Memory B cell (primary cell): ENCODE measurements around the gene FAM228A.
A peak's percentile ranks its signal among the peaks of the same experiment; 100 is the strongest.

Experiments
- ATAC-seq: fragments of 150-1000 bp; cut with Tn5 transposase; 2 replicates; pipeline ENCODE4 v1.10.0; 2021; ENCODE audit warnings: low read depth, mild to moderate bottlenecking, moderate library complexity
- DNase-seq, 2 donors: peaks; one replicate each; pipeline ENCODE4 v3.0.0; 2022; ENCODE audit warnings: low spot score in 2 of 2
- H3K27ac Mint-ChIP-seq: one replicate; pipeline ENCODE4 v1.8.0; 2022; ENCODE audit warnings: mild to moderate bottlenecking, moderate library complexity, mixed read lengths
- H3K27me3 Mint-ChIP-seq: one replicate; pipeline ENCODE4 v1.8.0; 2022; ENCODE audit warnings: mixed read lengths
- H3K36me3 Mint-ChIP-seq: one replicate; pipeline ENCODE4 v1.8.0; 2022; ENCODE audit warnings: mild to moderate bottlenecking, mixed read lengths
- H3K4me1 Mint-ChIP-seq: one replicate; pipeline ENCODE4 v1.8.0; 2022; ENCODE audit warnings: mixed read lengths
- H3K4me3 Mint-ChIP-seq: one replicate; pipeline ENCODE4 v1.8.0; 2022; ENCODE audit warnings: mild to moderate bottlenecking, moderate library complexity, mixed read lengths
- H3K9me3 Mint-ChIP-seq: one replicate; pipeline ENCODE4 v1.8.0; 2022; ENCODE audit warnings: mixed read lengths

FAM228A gene

DNA sequence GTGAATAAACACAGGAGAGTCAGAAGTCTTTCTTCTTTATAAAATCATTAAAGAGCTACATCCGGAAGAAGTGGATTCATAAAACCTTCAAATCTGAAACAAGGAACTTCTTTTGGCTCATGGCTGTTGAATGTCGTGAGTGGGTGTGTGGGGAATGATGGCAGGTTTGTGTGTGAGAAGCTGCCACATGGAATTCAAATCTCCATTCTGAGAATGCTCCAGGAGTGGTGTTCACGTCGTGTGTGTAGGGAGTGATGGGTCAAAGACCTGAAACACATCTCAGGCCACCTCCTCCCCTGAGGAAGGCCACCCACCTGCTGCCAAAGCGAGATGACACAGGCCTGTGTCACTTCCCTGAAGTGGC lies 28.9 kb downstream of the FAM228A start:
- H3K9me3 Mint-ChIP-seq, result no peaks in the 10 kb centered on the region
- H3K27ac Mint-ChIP-seq, result no peak overlapping the region
- no peak for DNase-seq
- H3K4me1 Mint-ChIP-seq, result peaks cover 2% of the 10 kb centered on the region
- no peak overlapping the region for H3K4me3 Mint-ChIP-seq
- no peaks in the 10 kb centered on the region for H3K27me3 Mint-ChIP-seq
- ATAC-seq, result no peak
- peaks cover 62% of the 10 kb centered on the region for H3K36me3 Mint-ChIP-seq

GRCh38 chr2:24204505-24204904 lies 29.7 kb downstream of the FAM228A start:
- H3K36me3 Mint-ChIP-seq, result peaks cover 67% of the 10 kb centered on the region
- DNase-seq, result no peak
- peaks cover 2% of the 10 kb centered on the region for H3K4me1 Mint-ChIP-seq

DNA sequence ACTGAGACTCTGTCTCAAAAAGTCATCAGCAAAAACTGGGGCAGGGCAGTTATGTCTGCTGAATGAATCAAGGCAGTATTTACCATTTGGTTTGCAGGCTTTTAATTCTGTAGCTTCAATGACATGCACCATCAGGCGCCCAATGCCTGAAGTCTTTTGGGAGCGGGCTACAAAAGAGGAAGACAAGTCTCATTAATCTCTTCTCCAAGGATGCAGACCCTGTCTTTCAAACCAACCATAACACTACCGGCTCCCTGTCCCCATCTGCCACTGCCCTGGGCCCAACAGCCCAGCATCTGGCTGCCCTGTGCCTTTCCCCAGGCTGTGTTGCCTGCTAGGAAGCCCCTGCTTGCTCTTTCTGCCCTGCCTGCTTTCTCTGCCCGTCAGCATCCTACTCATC lies 30.3 kb downstream of the FAM228A start:
- ATAC-seq, result no peak
- Mint-ChIP-seq H3K27ac (no peak overlapping the region), H3K36me3 (peaks cover 67% of the 10 kb centered on the region), H3K9me3 (no peaks in the 10 kb centered on the region), H3K4me3 (no peak overlapping the region), H3K4me1 (peaks cover under 1% of the 10 kb centered on the region), H3K27me3 (no peaks in the 10 kb centered on the region)
- DNase-seq, result no peak

More at GRCh38 chr2:24204505-24204904, 29.7 kb downstream of the FAM228A start:
- H3K27me3 Mint-ChIP-seq, result no peaks in the 10 kb centered on the region
- H3K27ac Mint-ChIP-seq, result no peak overlapping the region
- no peaks in the 10 kb centered on the region for H3K9me3 Mint-ChIP-seq
- no peak overlapping the region for H3K4me3 Mint-ChIP-seq
- ATAC-seq, result no peak

DNA sequence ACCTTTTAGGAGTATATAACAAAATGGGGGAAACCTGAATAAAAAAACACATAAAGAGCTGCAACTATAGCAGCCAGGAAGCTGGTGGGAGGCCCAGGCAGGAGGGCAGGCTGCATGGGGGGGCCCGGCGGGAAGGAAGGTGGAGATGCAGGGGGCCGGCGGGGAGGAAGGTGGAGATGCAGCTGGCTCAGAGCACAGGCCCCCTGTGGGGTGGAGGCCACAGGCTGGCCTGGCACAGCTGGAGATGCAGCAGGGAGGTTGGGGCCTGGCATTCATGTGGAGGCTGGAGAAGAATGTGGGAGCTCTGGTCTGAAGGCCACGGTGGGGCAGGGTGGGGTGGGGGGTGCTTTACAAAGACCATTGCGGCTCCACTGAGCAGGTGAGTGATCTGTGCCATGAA lies 31.4 kb downstream of the FAM228A start:
- no peaks in the 10 kb centered on the region for H3K9me3 Mint-ChIP-seq
- DNase-seq, result no peak
- no peak for ATAC-seq
- H3K4me1 Mint-ChIP-seq, result no peaks in the 10 kb centered on the region
- no peak overlapping the region for H3K4me3 Mint-ChIP-seq
- H3K27me3 Mint-ChIP-seq, result no peaks in the 10 kb centered on the region
- peaks cover 67% of the 10 kb centered on the region for H3K36me3 Mint-ChIP-seq
- H3K27ac Mint-ChIP-seq, result no peak overlapping the region

DNA sequence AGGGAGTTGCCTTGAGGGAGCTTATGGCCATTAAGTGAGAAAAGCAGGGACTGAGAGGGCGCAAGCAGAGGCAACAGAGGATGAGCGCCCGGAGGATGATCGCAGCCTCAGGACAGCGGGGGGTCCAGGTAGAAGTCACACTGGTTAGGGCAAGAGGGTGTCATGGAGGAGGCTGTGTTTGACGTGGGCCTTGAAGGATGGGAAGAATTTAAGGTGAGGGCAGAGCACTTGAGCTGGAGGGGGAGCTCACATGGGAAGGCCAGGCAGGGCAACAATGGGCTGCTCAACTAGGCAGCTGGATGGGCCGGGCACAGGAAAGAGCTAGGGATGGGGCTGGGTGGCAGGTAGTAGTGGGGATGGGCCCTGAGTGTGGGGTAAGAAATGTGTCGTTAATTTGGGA lies 31.9 kb downstream of the FAM228A start:
- Mint-ChIP-seq H3K27ac (no peak overlapping the region), H3K4me3 (no peak overlapping the region), H3K4me1 (no peaks in the 10 kb centered on the region), H3K9me3 (no peaks in the 10 kb centered on the region), H3K27me3 (no peaks in the 10 kb centered on the region), H3K36me3 (peaks cover 67% of the 10 kb centered on the region)
- DNase-seq (no peak), ATAC-seq (no peak)

- Mint-ChIP-seq H3K4me3 (no peak overlapping the region), H3K4me1 (no peaks in the 10 kb centered on the region), H3K9me3 (no peaks in the 10 kb centered on the region), H3K27ac (no peak overlapping the region), H3K27me3 (no peaks in the 10 kb centered on the region), H3K36me3 (peaks cover 70% of the 10 kb centered on the region)
- DNase-seq (no peak), ATAC-seq (no peak)
Observed at GRCh38 chr2:24207359-24207758, 32.5 kb downstream of the FAM228A start.

DNA sequence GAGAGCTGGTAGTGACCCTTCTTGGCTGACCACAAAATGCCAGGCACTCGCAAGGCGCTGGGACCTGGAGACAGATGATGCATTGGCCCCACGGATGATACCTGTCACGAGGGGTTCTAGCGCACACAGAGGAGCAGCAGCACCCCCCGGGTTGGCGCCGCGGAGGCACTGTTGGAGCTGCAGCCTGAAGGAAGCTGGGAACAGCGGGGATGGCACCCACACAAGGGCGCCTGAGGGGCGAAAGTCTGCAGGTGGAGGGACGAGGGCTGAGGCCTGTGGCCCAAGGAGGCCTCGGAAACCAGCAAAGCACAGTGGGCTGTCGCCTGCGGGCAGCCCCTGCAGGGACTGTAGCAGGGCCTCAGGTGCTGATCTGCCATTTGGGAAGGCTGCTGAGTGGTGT lies 33.6 kb downstream of the FAM228A start:
- no peaks in the 10 kb centered on the region for H3K9me3 Mint-ChIP-seq
- H3K27me3 Mint-ChIP-seq, result no peaks in the 10 kb centered on the region
- no peak overlapping the region for H3K27ac Mint-ChIP-seq
- H3K36me3 Mint-ChIP-seq, result peaks cover 71% of the 10 kb centered on the region
- no peak overlapping the region for H3K4me3 Mint-ChIP-seq
- ATAC-seq (no peak), DNase-seq (no peak)
- no peaks in the 10 kb centered on the region for H3K4me1 Mint-ChIP-seq

DNA sequence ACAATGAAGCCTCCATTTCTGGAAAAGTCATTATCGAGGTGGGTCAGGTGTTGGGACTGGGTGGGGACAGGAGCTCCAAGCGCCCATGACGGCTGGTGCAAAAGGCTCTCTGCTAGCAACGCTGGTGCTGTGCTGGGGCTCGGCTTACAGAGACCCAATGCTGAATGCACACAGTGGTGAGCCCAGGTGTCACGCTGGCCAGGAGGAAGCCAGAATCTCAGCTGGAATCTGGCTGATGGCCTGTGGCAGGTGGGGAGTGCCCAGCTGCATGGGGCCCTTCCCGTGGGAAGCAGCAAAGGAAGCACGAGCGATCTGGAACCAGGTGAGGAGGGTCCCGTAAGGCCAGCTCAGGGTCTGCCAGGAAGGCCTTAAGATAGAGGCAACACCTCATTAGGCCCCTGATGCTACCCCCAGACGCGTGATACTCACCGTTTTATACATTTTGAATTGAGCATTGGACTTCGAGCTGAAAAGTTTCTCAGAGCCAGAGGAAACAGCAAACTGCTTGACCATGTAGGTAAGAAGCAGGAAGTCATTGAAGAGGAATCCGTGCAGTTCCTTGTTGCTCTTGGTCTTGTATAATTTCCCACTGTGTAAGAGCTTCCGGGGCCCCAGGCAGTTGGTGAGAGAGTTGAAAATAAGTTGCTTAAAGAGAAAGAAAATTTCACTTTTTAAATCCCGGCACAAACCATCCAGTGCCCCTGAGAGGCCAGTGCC lies 34.7 kb downstream of the FAM228A start:
- Mint-ChIP-seq H3K27me3 (no peaks in the 10 kb centered on the region), H3K9me3 (no peaks in the 10 kb centered on the region), H3K27ac (no peak overlapping the region), H3K36me3 (peaks cover 63% of the 10 kb centered on the region), H3K4me1 (no peaks in the 10 kb centered on the region), H3K4me3 (no peak overlapping the region)
- ATAC-seq (no peak), DNase-seq (no peak)

GRCh38 chr2:24210106-24210455 lies 35.2 kb downstream of the FAM228A start:
- H3K27me3 Mint-ChIP-seq, result no peaks in the 10 kb centered on the region
- peaks cover 63% of the 10 kb centered on the region for H3K36me3 Mint-ChIP-seq
- peaks cover 2% of the 10 kb centered on the region for H3K4me1 Mint-ChIP-seq
- ATAC-seq, result no peak
- DNase-seq, result no peak
- no peak overlapping the region for H3K4me3 Mint-ChIP-seq
- no peaks in the 10 kb centered on the region for H3K9me3 Mint-ChIP-seq
- no peak overlapping the region for H3K27ac Mint-ChIP-seq

GRCh38 chr2:24210723-24211122 lies 35.9 kb downstream of the FAM228A start:
- H3K36me3 Mint-ChIP-seq, result peaks cover 60% of the 10 kb centered on the region
- no peaks in the 10 kb centered on the region for H3K9me3 Mint-ChIP-seq
- no peaks in the 10 kb centered on the region for H3K27me3 Mint-ChIP-seq
- peaks cover 3% of the 10 kb centered on the region for H3K4me1 Mint-ChIP-seq
- no peak overlapping the region for H3K27ac Mint-ChIP-seq
- ATAC-seq (no peak), DNase-seq (no peak)
- no peak overlapping the region for H3K4me3 Mint-ChIP-seq

DNA sequence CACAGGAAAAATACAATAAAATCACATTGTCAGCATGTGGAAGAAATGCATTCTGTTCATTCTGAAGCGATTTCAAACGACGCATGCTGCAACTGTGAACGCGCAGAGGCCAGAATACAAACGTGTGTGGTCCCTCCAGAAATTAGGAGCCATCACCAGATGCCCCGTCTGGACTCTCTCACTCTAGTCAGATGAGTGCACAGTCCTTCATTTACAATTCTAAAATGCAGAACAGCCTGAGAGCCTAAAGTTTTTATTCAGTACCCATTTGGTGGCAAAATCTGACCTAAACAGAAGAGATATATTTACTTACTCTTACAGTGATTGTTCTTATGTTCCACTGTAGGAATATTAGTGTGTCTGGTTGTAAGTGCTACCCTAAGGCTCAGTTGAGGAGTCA lies 36.6 kb downstream of the FAM228A start:
- peaks cover 60% of the 10 kb centered on the region for H3K36me3 Mint-ChIP-seq
- H3K4me1 Mint-ChIP-seq, result peaks cover 3% of the 10 kb centered on the region
- H3K9me3 Mint-ChIP-seq, result no peaks in the 10 kb centered on the region
- no peak for DNase-seq
- no peak overlapping the region for H3K4me3 Mint-ChIP-seq
- no peak for ATAC-seq
- H3K27ac Mint-ChIP-seq, result no peak overlapping the region
- H3K27me3 Mint-ChIP-seq, result no peaks in the 10 kb centered on the region

DNA sequence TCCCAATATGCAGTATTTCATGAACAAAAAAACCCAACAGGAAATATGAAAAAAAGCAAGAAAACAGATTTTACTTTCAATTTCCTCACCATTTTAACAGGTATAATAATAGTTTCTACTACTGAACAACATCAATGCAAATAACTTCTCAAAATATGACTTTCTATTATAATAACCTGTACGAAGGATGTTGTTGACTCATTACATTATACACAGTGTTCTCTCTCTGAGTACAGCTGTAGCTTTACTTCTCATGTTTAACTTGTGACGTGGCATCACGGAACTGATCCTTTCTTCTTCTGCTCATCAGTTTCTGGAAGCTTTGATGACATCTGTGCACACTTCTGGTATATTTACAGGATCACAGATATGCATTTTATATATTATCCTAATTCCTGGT lies 40.0 kb downstream of the FAM228A start:
- DNase-seq, result peak in 1 of 2 donors; percentile 18
- H3K27me3 Mint-ChIP-seq, result no peaks in the 10 kb centered on the region
- peaks cover 49% of the 10 kb centered on the region for H3K36me3 Mint-ChIP-seq
- peaks cover 3% of the 10 kb centered on the region for H3K4me1 Mint-ChIP-seq
- peak overlapping the region; percentile 85 for H3K27ac Mint-ChIP-seq
- ATAC-seq, result peak; percentile 96
- no peaks in the 10 kb centered on the region for H3K9me3 Mint-ChIP-seq
- H3K4me3 Mint-ChIP-seq, result no peak overlapping the region

DNA sequence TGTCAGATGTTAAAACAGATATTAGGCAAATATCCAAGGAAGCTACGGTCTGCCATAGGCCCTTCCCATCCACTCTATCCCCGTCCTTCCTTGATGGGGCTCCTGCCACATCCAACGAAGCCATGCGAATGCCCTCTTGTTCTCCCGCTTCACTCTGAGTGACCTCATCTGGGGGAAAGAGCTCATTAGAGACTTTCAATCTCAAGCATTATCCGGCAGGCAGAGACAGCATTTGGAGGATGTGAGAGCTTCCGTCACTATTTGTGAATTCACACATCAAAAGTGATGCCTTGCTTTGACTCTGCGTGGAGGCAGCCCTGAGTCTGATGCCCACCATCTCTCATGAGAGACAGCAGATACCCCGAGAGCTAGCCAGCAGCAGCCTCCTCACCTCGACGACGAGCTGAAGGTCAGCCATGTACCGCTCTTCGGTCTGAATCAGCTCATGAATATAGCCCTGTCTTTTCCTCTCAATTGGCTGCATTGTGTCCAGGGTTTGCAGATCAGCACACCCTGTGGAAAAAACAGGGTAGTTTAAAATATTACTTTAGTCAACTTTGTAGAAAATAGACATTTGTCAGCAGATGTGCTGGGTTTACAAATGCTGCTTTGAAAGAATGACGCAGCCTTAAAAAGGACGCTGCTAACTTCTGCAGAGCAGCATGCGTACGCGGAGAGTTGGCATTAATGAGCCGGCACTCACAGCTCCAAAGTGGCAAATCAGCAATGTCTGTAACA lies 45.9 kb downstream of the FAM228A start:
- Mint-ChIP-seq H3K4me1 (no peaks in the 10 kb centered on the region), H3K9me3 (no peaks in the 10 kb centered on the region), H3K4me3 (no peak overlapping the region), H3K27me3 (no peaks in the 10 kb centered on the region), H3K27ac (no peak overlapping the region), H3K36me3 (peaks cover 47% of the 10 kb centered on the region)
- ATAC-seq, result no peak
- no peak for DNase-seq

- no peaks in the 10 kb centered on the region for H3K27me3 Mint-ChIP-seq
- H3K9me3 Mint-ChIP-seq, result no peaks in the 10 kb centered on the region
- no peak overlapping the region for H3K4me3 Mint-ChIP-seq
- no peak overlapping the region for H3K27ac Mint-ChIP-seq
- ATAC-seq (no peak), DNase-seq (no peak)
- H3K4me1 Mint-ChIP-seq, result no peaks in the 10 kb centered on the region
- H3K36me3 Mint-ChIP-seq, result peaks cover 43% of the 10 kb centered on the region
Observed at GRCh38 chr2:24221343-24222050, 46.6 kb downstream of the FAM228A start.
